ENCODE measurements around the gene DNAJC11.
"Not testable (repeated sequence)": the region's sequence is repeated elsewhere in the genome, so short reads cannot be mapped to it uniquely, and the experiment has no call there.

DNAJC11 gene

DNA sequence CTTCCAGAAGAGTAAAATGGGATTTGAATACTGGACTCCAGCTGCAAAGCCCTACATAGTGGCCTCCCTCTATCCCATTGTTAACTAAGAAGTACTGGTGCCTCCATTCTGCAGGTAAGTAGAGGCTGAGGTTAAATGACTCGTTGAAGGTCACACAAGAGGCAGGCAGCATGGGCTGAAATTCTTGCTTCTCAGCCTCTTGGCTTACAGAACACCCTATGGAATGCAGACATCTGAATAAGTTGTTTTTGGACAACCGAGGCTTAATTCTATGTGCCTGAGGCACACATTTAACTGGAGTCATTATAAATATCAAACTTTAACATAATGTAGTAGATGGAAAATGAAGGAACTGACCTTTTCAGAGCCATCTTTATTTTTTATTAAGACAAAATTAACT lies 5.7 kb downstream of the DNAJC11 start:
- DNase-seq (ENCODE audit: low spot score) = no peak

DNA sequence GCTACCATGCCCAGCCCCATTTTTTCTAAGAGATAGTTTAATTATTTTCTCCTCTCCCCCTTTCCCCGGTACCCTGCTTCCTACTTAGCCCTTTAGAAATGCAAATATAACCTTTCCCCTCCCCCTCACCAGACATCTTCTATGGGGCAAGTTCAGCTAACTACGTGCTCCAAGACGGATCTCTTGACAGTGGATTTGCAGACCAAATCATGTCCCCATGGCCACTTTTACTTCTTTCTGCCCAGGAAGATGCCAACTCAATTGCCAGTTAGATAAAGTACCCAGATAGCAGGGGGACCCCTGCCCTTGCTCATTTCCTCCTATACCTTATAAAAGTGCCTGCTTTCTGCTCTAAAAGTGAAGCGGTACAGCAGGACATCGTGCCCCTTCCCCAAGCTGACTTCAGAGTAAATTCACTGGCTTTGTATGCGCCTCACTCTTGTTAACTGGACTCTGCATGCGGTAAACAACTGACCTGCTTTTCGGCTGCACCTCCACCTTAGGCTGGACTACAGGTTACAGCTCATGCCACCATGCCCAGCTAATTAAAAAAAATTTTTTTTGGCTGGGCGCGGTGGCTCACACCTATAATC lies 7.4 kb downstream of the DNAJC11 start:
- no peak for DNase-seq (ENCODE audit: low spot score)

DNA sequence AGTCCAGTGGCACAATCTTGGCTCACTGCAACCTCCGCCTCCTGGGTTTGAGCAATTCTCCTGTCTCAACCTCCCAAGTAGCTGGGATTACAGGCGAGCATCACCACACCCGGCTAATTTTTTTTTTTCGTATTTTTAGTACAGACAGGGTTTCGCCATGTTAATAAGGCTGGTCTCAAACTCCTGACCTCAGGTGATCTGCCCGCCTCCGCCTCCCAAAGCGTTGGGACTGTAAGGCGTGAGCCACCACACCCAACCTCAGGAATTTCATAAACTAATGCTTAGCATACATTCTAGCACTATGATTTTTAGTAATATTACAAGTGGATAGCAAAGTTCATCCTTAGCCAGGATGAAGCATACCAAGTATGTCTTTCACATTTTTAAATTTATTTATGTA lies 8.7 kb downstream of the DNAJC11 start:
- no peak for DNase-seq (ENCODE audit: low spot score)

DNA sequence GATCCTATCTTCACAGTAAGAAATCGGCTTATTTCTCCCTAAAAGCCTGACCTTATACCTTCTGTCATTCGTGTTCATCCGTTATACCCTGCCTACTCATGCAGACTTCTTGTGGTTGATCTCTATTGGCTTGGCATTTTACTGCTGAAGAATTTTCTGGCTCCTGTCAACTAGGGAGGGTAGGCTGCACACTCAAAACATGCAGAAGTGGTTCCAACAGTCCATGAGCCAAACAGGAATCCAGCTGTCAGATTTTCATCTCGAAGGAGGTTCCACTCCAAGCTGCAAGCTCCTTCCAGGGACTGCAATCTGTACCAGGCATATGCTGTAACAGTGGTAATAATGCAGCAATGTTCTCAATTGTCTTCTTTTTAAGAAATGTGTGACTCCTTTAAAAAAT lies 10.1 kb downstream of the DNAJC11 start:
- DNase-seq (ENCODE audit: low spot score) = peak; percentile 36

DNA sequence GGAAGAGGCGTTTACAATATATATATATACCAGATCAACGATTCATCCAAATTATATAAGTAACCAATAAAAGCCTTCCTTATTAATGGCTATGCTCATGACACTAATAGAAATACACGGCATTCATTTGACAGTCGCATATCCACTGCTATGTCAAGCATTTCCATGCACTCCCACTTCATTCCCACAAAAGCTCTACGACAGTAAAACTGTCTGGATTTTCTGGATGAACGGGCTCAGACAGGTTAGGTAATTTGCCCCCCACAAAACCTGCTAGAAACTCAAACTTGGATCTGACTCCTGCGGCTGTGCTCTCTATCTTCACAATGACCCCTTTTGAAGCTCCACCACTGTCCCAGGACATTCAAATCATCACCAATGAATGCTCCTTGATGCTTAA lies 11.4 kb downstream of the DNAJC11 start:
- peak; percentile 85 for DNase-seq (ENCODE audit: low spot score)

DNA sequence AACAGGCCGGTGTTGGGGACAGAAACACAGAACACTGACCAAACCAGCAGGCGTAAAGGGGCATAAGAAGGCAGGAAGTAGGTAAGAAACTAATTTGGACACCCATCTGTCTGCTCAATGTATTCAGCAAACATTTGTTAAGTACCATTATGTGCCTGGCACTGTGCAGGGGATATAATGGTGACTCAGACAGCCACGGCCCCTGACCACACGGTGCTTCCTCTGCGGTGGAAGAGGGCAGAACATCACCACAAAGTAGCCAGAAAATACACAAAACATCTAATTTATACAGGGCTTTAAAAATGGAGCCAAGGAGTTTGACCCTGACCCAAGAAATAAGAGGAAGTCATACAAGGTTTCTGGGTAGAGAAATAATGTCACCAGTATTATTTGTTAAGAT lies 12.9 kb downstream of the DNAJC11 start:
- DNase-seq (ENCODE audit: low spot score) = no peak

DNA sequence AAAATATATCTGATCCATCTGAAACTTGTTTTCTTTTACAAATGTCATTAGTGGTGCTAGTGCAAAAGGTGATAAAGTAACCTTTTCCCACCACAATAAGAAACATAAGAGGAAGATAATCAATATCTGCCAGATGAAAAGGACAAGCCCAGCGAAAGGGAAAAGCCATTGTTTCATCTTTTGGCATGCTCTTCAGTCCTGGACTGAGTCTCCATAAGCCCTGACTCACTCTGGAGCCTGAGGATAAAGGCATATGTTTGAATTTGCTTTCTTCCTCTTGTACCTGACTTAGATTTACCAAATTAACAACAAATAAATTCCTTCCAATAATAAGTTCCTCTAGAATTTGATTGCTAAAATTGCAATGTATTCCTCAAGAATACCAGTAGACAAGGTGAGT lies 13.6 kb downstream of the DNAJC11 start:
- peak; percentile 30 for DNase-seq (ENCODE audit: low spot score)

DNA sequence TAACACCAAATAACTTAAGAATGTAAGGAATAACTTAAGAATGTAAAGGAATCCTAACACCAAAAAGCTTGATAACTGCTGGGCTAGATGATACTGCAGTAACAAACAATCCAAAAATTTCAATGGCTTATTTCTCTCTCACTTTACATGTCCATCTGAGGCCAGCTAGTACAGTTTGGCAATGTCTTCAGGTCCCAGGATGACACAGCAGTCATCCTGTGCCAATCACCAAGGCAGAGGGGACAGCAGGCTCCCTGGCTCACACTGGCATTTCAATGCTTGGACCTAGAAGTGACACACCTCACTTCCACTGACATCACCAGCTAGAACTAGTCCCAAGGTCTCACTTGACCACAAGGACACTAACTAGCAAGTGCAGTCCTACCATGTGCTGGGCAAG lies 15.3 kb downstream of the DNAJC11 start:
- peak; percentile 68 for DNase-seq (ENCODE audit: low spot score)

DNA sequence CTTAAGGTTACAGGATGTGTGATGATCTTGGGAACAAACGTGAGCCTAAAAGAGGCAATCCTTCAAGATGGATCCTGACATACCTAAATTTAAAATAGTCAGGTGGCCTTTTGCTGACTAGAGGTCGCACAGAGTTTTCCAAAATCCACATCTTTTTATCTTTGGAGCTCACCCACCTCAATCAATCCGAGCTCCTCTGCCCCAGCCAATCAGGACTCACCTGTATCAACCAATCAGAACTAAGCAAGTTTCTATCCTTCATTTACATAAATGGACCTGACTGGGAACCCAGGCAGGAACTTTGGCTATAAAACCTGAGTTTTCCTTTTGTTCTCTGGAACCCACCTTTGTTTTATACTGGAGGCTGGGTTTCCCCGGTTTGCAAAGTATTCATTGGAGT lies 16.2 kb downstream of the DNAJC11 start:
- DNase-seq (ENCODE audit: low spot score) = no peak

DNA sequence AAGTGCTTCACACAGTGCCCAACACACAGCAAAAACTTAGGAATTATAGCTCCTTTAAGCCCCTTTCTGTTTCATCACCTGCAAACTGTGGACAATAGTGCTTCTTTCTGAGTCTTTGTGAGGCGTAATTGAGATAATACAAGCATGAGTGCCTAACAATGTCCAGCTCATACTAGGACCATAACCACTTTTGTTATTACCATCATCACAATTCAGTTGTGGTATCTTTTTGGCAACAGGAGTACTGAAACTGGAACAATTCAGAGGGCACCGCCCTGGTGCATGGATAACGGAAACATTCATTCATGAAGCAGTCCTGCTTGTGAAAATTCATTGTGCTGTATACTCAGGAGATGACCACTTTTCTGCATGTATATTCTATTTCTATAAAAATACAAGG lies 18.2 kb downstream of the DNAJC11 start:
- no peak for DNase-seq (ENCODE audit: low spot score)

DNA sequence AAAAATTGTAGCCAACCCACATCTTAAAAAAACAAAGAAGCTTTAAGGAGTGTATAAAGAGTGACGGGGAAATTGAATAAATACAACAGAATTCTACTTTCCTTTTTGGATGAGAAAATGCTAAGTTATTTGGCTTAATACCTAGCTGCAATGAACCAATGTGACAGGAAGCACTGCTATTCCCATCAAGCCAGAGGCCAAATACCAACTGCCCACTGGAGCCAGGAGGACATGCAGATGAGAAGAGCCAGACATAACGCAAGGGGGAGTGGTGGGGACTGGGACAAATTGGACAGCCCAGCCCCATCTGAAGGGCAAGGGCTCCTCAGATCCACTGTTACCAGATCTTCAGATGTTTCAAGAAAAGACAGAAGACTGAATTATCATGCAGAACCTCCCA lies 25.7 kb downstream of the DNAJC11 start:
- DNase-seq (ENCODE audit: low spot score) = peak; percentile 72

DNA sequence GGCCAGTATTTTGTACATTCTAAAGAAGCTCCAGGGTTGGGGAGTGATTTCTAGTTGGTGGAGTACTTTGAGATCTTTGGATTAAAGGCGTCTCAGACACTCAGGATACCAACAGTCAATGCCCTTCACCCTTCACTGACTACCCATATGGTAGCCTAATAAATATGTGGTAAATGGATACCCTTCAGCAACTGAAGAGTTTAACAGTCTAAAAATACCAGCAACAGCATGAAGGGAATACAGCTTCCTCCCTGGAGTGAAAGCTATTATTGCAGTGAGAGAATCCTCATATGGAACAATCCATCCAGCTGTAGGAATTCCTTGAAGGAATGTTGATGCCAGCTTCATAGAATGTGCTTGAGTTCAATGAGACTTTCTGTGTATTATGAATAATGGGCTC lies 26.8 kb downstream of the DNAJC11 start:
- DNase-seq (ENCODE audit: low spot score) = no peak

DNA sequence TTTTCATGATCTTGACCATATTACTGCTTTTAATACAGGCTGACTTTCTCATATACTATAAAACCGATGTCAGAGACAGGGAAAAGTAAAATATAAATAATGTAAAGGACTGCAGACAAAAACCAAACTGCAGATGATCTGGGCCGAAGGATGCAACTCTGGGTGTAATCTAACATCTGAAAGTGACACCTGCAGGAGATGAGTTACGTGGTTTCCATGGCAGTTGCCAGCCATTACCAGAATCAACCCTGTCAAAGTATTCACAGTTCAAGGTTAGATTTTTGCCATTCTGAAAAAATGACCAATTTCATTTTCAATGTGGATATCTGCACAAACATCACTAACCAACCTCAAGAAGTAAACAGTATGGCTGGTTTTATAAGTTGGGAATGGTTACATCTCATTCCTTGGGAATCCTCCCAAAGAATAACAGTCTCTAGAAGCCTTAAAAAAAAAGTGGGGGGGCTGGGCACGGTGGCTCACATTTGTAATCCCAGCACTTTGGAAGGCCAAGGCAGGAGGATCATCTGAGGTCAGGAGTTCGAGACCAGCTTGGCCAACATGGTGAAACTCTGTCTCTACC lies 27.7 kb downstream of the DNAJC11 start:
- no peak for DNase-seq (ENCODE audit: low spot score)

DNA sequence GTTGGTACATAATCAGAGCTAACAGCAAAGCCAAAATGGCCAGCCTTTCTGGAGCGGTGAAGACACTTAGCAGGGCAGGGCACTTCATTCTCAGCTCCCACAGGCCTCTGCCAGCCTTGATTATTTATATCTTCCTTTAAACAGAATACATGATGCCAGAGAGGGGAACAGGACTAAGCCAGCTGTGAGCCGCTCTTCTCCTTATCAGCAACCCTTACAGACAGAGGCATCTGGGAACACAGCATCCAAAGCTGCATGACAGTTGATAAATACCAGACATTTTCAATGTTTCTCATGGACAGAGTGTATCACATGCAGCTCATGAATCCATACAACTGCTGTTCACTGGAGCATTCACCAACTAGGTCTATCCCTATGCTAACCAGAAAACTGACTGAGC lies 29.1 kb downstream of the DNAJC11 start:
- no peak for DNase-seq (ENCODE audit: low spot score)

DNA sequence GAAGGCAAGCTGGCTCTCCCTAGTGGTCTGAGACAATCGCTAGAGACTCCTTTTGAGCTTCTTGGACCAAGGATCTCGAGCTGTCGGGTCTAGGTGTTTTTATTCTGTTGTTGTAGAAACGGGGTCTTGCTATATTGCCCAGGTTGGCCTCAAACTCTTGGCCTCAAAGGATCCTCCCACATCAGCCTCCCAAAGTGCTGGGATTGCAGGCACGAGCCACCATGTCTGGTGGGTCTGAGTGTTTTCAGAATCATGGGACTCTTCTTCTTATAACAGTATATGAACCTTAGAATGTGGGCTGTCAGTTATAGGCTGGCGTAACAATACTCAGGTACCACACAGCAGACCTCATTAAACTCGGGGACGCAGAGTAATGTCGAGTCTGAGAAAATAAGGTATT lies 33.1 kb downstream of the DNAJC11 start:
- no peak for DNase-seq (ENCODE audit: low spot score)

DNA sequence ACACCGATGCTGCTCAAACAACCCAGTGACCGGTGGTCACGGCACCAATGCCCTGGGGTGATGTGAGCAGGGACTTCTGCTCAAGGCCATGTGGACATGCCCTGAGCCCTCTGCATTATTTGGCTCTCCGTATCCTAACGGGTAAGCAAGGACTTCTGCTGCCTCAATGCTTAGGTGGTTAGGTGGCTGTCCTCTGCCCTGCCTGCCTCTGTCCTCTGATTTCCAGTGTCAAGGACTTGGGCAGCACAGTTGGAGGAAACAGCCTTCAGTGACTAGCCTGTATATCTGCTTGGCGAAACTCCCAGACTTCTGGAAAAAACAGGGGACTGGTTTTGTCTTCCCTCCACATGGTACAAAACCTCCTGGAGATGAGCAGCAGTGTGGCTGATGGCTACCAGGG lies 34.5 kb downstream of the DNAJC11 start:
- no peak for DNase-seq (ENCODE audit: low spot score)

DNA sequence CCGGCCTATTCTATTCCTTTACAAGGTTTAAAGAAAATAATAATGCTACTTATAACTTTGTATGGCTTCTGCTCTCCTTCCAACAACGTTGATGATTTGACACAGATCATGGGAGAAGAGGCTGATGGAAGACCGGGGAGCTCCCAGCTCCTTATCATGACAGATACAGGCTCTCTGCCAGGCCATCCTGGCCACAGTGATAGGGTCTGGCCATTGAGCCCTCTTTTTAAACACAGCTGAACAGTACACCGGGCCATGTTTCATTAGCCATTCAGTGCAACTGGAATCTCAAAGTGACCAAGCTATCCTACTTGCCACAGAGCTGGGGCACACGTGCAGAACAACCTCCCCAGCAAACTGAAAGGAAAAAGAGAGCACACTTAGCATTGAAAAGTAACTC lies 34.9 kb downstream of the DNAJC11 start:
- no peak for DNase-seq (ENCODE audit: low spot score)

DNA sequence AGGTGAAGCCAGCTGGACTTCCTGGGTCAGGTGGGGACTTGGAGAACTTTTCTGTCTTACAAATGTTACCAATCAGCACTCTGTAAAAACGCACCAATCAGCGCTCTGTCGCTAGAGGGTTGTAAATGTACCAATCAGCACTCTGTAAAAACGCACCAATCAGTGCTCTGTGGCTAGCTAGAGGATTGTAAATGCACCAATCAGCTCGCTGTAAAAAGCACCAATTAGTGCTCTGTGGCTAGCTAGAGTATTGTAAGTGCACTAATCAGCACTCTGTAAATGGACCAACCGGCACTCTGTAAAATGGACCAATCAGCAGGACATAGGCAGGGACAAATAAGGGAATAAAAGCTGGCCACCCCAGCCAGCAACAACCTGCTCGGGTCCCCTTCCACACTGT lies 39.1 kb downstream of the DNAJC11 start:
- DNase-seq (ENCODE audit: low spot score) = not testable (repeated sequence)

DNA sequence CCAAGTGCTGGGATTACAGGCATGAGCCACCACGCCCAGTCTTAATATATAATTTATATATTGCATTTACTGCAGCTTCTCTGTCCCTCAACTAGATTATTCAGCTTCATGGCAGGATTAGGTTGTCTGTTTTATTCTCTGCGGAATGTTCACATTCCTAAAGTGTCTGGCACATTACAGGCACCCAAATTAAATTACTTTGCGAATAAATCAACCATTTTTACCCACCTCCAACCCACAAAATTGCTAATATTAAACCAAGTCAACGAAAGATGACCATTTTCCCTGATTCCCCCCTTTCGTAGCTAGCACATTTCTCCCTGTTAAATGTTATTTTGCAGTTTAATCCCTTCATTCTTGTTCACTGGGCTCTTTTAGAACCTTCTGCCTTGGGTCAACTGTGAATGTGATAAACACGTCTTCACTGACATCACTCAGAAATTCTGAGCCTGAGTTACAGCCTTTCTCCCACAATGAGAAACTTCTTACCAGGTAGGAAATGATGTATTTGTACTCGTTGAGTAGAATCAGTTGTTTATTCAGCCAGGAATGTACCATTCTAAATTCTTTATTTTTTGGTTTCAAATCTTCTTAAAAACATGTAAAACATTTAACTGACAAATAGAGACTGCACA lies 41.1 kb downstream of the DNAJC11 start:
- peak; percentile 63 for DNase-seq (ENCODE audit: low spot score)

DNA sequence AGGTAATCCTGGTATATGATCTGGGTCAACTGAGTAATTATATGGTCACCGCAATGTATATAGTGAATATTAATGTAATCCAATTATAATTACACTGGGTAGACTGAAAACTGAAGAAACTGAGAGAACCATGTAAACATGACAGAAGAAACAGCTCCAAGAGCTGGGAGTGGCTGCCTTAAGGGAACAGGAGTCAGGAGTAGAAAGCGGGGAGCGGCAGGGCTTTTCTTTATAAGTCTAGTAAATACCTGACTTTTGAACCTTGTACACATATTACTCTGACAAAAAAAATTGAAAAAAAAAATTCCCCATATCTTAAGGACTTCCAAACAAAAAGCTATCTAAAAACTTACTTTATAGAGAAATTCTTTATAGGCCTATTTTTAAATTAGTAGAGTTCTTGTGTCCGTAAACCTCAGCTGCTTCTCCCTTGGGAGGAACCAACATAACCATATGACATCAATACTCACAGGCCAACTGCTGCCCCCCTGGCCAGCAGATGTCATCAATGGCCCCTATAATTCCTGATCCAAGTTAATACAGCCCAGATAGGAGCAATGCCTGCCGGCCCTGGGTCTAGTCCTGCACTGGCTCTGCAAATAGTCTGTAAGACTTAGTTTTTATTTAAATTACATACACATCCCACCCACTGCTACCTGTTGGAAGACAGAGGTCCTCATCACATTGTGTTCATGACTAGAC lies 43.1 kb downstream of the DNAJC11 start:
- DNase-seq (ENCODE audit: low spot score) = no peak

DNA sequence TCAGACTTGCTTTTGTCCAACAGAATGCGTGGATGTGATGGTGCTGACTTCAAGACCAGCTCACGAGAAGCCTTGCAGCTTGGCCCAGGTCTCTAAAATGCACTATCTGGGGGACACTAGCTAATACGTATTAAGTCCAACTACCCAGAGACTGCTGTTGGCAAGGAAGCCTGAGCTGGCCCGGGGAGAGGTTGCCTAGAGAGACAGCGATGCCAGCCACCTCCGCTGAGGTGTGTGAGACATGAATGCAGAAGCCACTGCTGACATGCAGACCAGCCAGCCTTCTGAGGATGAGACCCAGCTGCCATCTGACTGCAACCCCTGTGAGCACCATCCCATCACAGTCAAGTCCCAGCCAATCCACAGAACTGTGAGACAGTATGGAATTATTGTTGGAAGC lies 44.5 kb downstream of the DNAJC11 start:
- no peak for DNase-seq (ENCODE audit: low spot score)

DNA sequence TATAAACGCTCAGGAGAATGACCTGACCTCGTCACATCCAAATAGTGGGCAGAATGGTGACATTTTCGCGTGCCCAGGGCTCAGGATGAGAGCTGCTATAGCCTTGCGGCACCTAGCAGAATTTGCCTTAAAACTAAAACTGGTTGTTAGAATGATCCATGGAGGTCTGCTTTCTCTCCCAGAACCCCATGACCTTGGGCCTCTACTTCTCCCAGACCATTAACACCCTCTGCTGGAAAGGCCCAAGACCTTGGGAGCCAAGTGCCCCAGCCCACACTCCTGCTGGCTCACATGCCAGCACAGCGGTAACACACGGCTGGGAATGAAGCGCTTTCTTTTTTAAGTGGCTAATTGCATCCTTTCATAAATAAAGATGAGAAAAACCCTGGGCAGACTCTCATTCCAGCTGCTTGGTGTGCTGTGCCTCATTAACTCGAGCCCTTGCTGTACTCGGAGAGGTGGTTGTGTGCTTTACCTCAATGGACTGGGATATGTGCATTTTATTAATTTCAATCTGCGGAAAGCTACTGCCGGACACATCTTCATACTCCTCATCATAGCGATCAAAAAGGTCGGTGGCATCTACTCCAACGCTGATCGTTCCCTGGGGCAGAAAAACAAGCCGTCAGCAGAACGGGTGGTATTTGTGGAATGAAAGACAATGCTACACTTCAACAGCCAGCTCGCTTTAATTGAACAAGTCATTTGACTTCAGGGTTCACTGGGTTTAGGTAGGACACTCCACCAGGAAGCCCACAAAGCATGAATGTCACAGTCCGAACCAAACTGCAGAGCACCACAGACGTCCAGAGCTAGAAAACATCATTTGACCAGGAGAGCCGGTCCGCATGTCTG lies 48.0 kb downstream of the DNAJC11 start:
- DNase-seq (ENCODE audit: low spot score) = peak; percentile 84
